Brain microvascular endothelial cell (primary cell): Measurements from ENCODE around the gene AGBL3.
"Not testable (repeated sequence)": the region's sequence is repeated elsewhere in the genome, so short reads cannot be mapped to it uniquely, and the experiment has no call there.

Experiments
- DNase-seq: peaks from one replicate; pipeline ENCODE4 v3.0.0-alpha.2; 2020
- H3K27ac ChIP-seq: fragments of 250-450 bp; sonication (Bioruptor Pico); 2 replicates; pipeline ENCODE4 v1.5.1; 2020; ENCODE audit warnings: mild to moderate bottlenecking, moderate library complexity
- H3K27me3 ChIP-seq: fragments of 250-450 bp; sonication (Bioruptor Pico); replicated peaks from 2 replicates; pipeline ENCODE4 v1.5.1; 2020; ENCODE audit warnings: mild to moderate bottlenecking
- H3K36me3 ChIP-seq: fragments of 250-450 bp; sonication (Bioruptor Pico); replicated peaks from 2 replicates; pipeline ENCODE4 v1.5.1; 2020; ENCODE audit warnings: mild to moderate bottlenecking
- H3K4me3 ChIP-seq: 2 replicates; pipeline ENCODE4 v1.5.1; 2011; ENCODE audit warnings: low read depth, mild to moderate bottlenecking, control low read depth, low read length, moderate library complexity
- in situ Hi-C: cut with HindIII; loops from 2 replicates; pipeline ENCODE4 v1.10.0; 2017; ENCODE audit warnings: low sequenced_read_pairs, low pct_ligation_motif_present
- TF ChIP-seq, protein P1 (sequence below): IDR thresholded peaks from 2 replicates; pipeline ENCODE4 v1.5.1; 2011; ENCODE audit warnings: low read depth, mild to moderate bottlenecking, moderate library complexity, low read length, control low read depth, inconsistent platforms; ENCODE audit errors: missing control alignments

Gene AGBL3

DNA sequence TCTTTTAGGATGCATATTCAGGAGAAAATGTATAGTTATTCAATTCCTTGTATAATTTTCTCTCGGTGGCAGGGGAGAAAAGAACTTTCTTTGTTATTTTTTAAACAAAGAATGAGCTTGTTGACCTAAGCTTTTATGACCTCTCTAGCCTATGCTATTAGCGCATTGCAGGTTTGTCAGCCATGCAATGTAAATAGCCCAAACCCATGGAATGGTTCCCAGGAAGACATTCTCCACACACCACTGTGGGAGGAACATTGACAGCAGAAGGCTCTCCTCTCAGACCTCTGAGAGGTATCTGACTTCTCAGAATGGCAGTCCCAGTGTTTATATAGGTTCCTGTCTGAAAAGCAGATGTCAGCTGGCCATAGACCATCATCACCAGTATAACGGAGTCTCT is 19.6 kb upstream of the AGBL3 start:
- Histone ChIP-seq H3K4me3 (no peak overlapping the region), H3K36me3 (peaks cover 75% of the 10 kb centered on the region), H3K27ac (no peak overlapping the region), H3K27me3 (no peaks in the 10 kb centered on the region)
- no peak for DNase-seq
- in situ Hi-C loops: no loop called here
- TF ChIP-seq, protein P1, sequence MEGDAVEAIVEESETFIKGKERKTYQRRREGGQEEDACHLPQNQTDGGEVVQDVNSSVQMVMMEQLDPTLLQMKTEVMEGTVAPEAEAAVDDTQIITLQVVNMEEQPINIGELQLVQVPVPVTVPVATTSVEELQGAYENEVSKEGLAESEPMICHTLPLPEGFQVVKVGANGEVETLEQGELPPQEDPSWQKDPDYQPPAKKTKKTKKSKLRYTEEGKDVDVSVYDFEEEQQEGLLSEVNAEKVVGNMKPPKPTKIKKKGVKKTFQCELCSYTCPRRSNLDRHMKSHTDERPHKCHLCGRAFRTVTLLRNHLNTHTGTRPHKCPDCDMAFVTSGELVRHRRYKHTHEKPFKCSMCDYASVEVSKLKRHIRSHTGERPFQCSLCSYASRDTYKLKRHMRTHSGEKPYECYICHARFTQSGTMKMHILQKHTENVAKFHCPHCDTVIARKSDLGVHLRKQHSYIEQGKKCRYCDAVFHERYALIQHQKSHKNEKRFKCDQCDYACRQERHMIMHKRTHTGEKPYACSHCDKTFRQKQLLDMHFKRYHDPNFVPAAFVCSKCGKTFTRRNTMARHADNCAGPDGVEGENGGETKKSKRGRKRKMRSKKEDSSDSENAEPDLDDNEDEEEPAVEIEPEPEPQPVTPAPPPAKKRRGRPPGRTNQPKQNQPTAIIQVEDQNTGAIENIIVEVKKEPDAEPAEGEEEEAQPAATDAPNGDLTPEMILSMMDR: no peak

- Histone ChIP-seq H3K4me3 (no peak overlapping the region), H3K36me3 (peaks cover 65% of the 10 kb centered on the region), H3K27me3 (no peaks in the 10 kb centered on the region), H3K27ac (no peak overlapping the region)
- TF ChIP-seq, protein P1: no peak
- in situ Hi-C loops: no loop called here
- no peak for DNase-seq
These were observed 18.2 kb upstream of the AGBL3 start for GRCh38 chr7:134968110-134968509.

- in situ Hi-C loops: loop anchor here (25.0 kb wide), 1 partner anchor 181 kb away; the partner anchor contains the start of gene CYREN
- H3K27ac ChIP-seq, DNase-seq, H3K36me3 ChIP-seq, H3K27me3 ChIP-seq, H3K4me3 ChIP-seq: not testable (repeated sequence)
These were observed 4.7 kb upstream of the AGBL3 start for GRCh38 chr7:134981645-134982044.

DNA sequence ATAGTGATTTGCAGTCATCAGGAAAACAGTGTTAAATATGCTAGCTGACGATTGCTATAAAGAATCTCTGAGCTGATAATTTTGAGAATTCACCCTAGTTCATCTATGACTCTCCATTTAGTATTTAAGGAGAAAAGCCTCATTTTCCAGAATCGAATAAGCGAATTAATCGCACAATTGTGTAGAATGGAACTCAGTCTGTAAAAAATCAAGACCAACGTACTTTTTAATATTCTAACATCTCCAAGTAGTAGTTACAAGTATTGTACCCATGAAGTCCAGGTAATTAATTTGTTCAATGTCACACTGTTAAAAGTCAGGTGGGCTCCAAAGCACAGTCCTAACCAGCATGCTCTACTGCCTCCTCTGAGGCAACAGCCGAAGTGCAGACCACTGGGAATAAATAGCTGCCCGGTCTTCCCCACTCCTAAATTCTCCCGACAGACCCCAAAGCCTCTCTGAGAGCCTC is 380 bp upstream of the AGBL3 start:
- no peak for DNase-seq
- Histone ChIP-seq H3K27me3 (no peaks in the 10 kb centered on the region), H3K36me3 (no peaks in the 10 kb centered on the region), H3K4me3 (peak overlapping the region; percentile 81), H3K27ac (peak overlapping the region; percentile 81)
- TF ChIP-seq, protein P1: peak; percentile 26
- in situ Hi-C loops: loop anchor here (25.0 kb wide), 1 partner anchor 176 kb away; the partner anchor contains the start of gene CYREN

- Histone ChIP-seq H3K27ac (no peak overlapping the region), H3K27me3 (no peaks in the 10 kb centered on the region), H3K36me3 (no peaks in the 10 kb centered on the region), H3K4me3 (no peak overlapping the region)
- in situ Hi-C loops: loop anchor here (25.0 kb wide), 1 partner anchor 174 kb away; the partner anchor contains the start of gene CYREN
- TF ChIP-seq, protein P1: no peak
- DNase-seq: no peak
These were observed 1.9 kb downstream of the AGBL3 start for GRCh38 chr7:134988161-134988560.

- TF ChIP-seq, protein P1: no peak
- in situ Hi-C loops: loop anchor here (25.0 kb wide), 1 partner anchor 171 kb away; the partner anchor contains the start of gene CYREN
- no peaks in the 10 kb centered on the region for H3K27me3 ChIP-seq
- no peak overlapping the region for H3K4me3 ChIP-seq
- H3K27ac ChIP-seq: peak overlapping the region; percentile 68
- no peak for DNase-seq
- no peaks in the 10 kb centered on the region for H3K36me3 ChIP-seq
These were observed 5.4 kb downstream of the AGBL3 start for GRCh38 chr7:134991469-134992339.
